HUES64 (cell line): Measurements from ENCODE around the gene ANK2.

ENCODE experiments used
- H3K27ac ChIP-seq: 2 replicates; pipeline ENCODE4 v1.7.0; 2013; ENCODE audit warnings: low read depth, low read length, inconsistent platforms
- H3K27me3 ChIP-seq: 2 replicates; pipeline ENCODE4 v1.6.1; 2013; ENCODE audit warnings: mild to moderate bottlenecking, low read length; ENCODE audit not compliant: insufficient read depth
- H3K36me3 ChIP-seq: 2 replicates; pipeline ENCODE4 v1.6.1; 2013; ENCODE audit warnings: mild to moderate bottlenecking, low read length; ENCODE audit not compliant: insufficient read depth
- H3K4me1 ChIP-seq: 2 replicates; pipeline ENCODE4 v1.6.1; 2013; ENCODE audit warnings: mild to moderate bottlenecking, low read length, moderate library complexity; ENCODE audit not compliant: insufficient read depth
- H3K4me3 ChIP-seq: 2 replicates; pipeline ENCODE4 v1.5.1; 2013; ENCODE audit warnings: mild to moderate bottlenecking, low read length, moderate library complexity
- H3K9ac ChIP-seq: 2 replicates; pipeline ENCODE4 v1.6.1; 2013; ENCODE audit warnings: mild to moderate bottlenecking, low read depth, low read length
- H3K9me3 ChIP-seq: 2 replicates; pipeline ENCODE4 v1.6.1; 2013; ENCODE audit warnings: low read depth, low read length; ENCODE audit not compliant: insufficient read depth
- WGBS: fragments of 150-250, 120-280 bp; methylation state at CpG from one replicate; pipeline ENCODE4 v1.1.7; 2013; ENCODE audit warnings: missing lambda C conversion rate; 5-methylcytosine and 5-hydroxymethylcytosine counted together

The ANK2 gene

GRCh38 chr4:113260688-113261087 lies 211.2 kb downstream of the ANK2 start:
- Histone ChIP-seq H3K27me3 (no peaks in the 10 kb centered on the region), H3K9me3 (no peaks in the 10 kb centered on the region), H3K27ac (no peak overlapping the region), H3K9ac (no peak overlapping the region), H3K4me1 (0 out of 2 replicates have a peak, but pooled peaks cover 7% of the 10 kb centered on the region), H3K36me3 (peaks cover 50% of the 10 kb centered on the region), H3K4me3 (no peak overlapping the region)
- 89% methylated on average over 4 of the region's 4 CpGs for WGBS

GRCh38 chr4:113263274-113263673 lies 213.8 kb downstream of the ANK2 start:
- no CpG with 5 or more reads among the region's 1 CpG for WGBS
- Histone ChIP-seq H3K27me3 (no peaks in the 10 kb centered on the region), H3K4me1 (0 out of 2 replicates have a peak, but pooled peaks cover 7% of the 10 kb centered on the region), H3K9me3 (no peaks in the 10 kb centered on the region), H3K27ac (no peak overlapping the region), H3K36me3 (peaks cover 29% of the 10 kb centered on the region), H3K4me3 (no peak overlapping the region), H3K9ac (no peak overlapping the region)

- H3K36me3 ChIP-seq = peaks cover 13% of the 10 kb centered on the region; the same call in 1 of the 2 replicates
- no peak overlapping the region for H3K9ac ChIP-seq
- H3K4me1 ChIP-seq = peaks cover 30% of the 10 kb centered on the region
- 52% methylated on average over 6 of the region's 7 CpGs for WGBS
- H3K9me3 ChIP-seq = no peaks in the 10 kb centered on the region
- no peaks in the 10 kb centered on the region for H3K27me3 ChIP-seq
- peak overlapping the region; percentile 29; the same call in 1 of the 2 replicates for H3K27ac ChIP-seq
- H3K4me3 ChIP-seq = no peak overlapping the region
Observed at GRCh38 chr4:113270520-113271319, 221.3 kb downstream of the ANK2 start.

- H3K27me3 ChIP-seq = no peaks in the 10 kb centered on the region
- peaks cover 30% of the 10 kb centered on the region for H3K4me1 ChIP-seq
- H3K9me3 ChIP-seq = no peaks in the 10 kb centered on the region
- no peak overlapping the region for H3K9ac ChIP-seq
- H3K4me3 ChIP-seq = no peak overlapping the region
- H3K27ac ChIP-seq = no peak overlapping the region
- peaks cover 21% of the 10 kb centered on the region; the same call in 1 of the 2 replicates for H3K36me3 ChIP-seq
Observed at GRCh38 chr4:113272523-113272922, 223.1 kb downstream of the ANK2 start.

- Histone ChIP-seq H3K9ac (no peak overlapping the region), H3K36me3 (peaks cover 21% of the 10 kb centered on the region; the same call in 1 of the 2 replicates), H3K9me3 (no peaks in the 10 kb centered on the region), H3K4me3 (no peak overlapping the region), H3K4me1 (peaks cover 30% of the 10 kb centered on the region), H3K27me3 (no peaks in the 10 kb centered on the region), H3K27ac (no peak overlapping the region)
Observed at GRCh38 chr4:113273721-113274220, 224.3 kb downstream of the ANK2 start.

- no peaks in the 10 kb centered on the region for H3K9me3 ChIP-seq
Observed at GRCh38 chr4:113276464-113277170, 227.2 kb downstream of the ANK2 start.

GRCh38 chr4:113278324-113278934 lies 229.0 kb downstream of the ANK2 start:
- WGBS = 34% methylated on average over 7 of the region's 8 CpGs
- Histone ChIP-seq H3K4me3 (no peak overlapping the region), H3K4me1 (no peaks in the 10 kb centered on the region), H3K9me3 (no peaks in the 10 kb centered on the region), H3K36me3 (peaks cover 50% of the 10 kb centered on the region), H3K27ac (no peak overlapping the region), H3K27me3 (no peaks in the 10 kb centered on the region), H3K9ac (no peak overlapping the region)

More at GRCh38 chr4:113276464-113277170, 227.2 kb downstream of the ANK2 start:
- whole genome bisulfite sequencing = 93% methylated on average over 7 of the region's 7 CpGs
- H3K9ac ChIP-seq = no peak overlapping the region
- H3K4me1 ChIP-seq = peaks cover 4% of the 10 kb centered on the region; the same call in 1 of the 2 replicates
- H3K4me3 ChIP-seq = no peak overlapping the region
- H3K36me3 ChIP-seq = peaks cover 39% of the 10 kb centered on the region
- H3K27me3 ChIP-seq = no peaks in the 10 kb centered on the region
- H3K27ac ChIP-seq = no peak overlapping the region

- Histone ChIP-seq H3K27me3 (no peaks in the 10 kb centered on the region), H3K4me1 (peaks cover 8% of the 10 kb centered on the region), H3K9me3 (no peaks in the 10 kb centered on the region), H3K36me3 (peaks cover 56% of the 10 kb centered on the region), H3K27ac (no peak overlapping the region), H3K9ac (no peak overlapping the region), H3K4me3 (no peak overlapping the region)
- WGBS = 91% methylated on average over 4 of the region's 4 CpGs
Observed at GRCh38 chr4:113285501-113285900, 236.0 kb downstream of the ANK2 start.

GRCh38 chr4:113288257-113288656 lies 238.8 kb downstream of the ANK2 start:
- H3K4me1 ChIP-seq = peaks cover 35% of the 10 kb centered on the region
- no peaks in the 10 kb centered on the region for H3K9me3 ChIP-seq
- H3K9ac ChIP-seq = no peak overlapping the region
- H3K27ac ChIP-seq = no peak overlapping the region
- H3K36me3 ChIP-seq = peaks cover 39% of the 10 kb centered on the region
- no peaks in the 10 kb centered on the region for H3K27me3 ChIP-seq
- 96% methylated on average over 1 of the region's 2 CpGs for WGBS
- no peak overlapping the region for H3K4me3 ChIP-seq

- Histone ChIP-seq H3K36me3 (peaks cover 37% of the 10 kb centered on the region), H3K27me3 (no peaks in the 10 kb centered on the region), H3K9ac (no peak overlapping the region), H3K27ac (no peak overlapping the region), H3K4me3 (no peak overlapping the region), H3K9me3 (no peaks in the 10 kb centered on the region), H3K4me1 (peaks cover 39% of the 10 kb centered on the region)
- 95% methylated on average over 4 of the region's 4 CpGs for WGBS
Observed at GRCh38 chr4:113288696-113289095, 239.2 kb downstream of the ANK2 start.

GRCh38 chr4:113289766-113290165 lies 240.3 kb downstream of the ANK2 start:
- H3K27ac ChIP-seq = no peak overlapping the region
- H3K36me3 ChIP-seq = peaks cover 31% of the 10 kb centered on the region
- H3K9ac ChIP-seq = no peak overlapping the region
- H3K9me3 ChIP-seq = no peaks in the 10 kb centered on the region
- peaks cover 50% of the 10 kb centered on the region for H3K4me1 ChIP-seq
- no peaks in the 10 kb centered on the region for H3K27me3 ChIP-seq
- H3K4me3 ChIP-seq = no peak overlapping the region
